Fibroblast of the aortic adventitia (primary cell): ENCODE results near the gene ACBD4. TPM values are rescaled to one million over a fixed set of nuclear protein-coding genes. Genes with fewer than 3 reads are reported as not detected.

Source experiments
- DNase-seq: peaks from one replicate; pipeline ENCODE4 v3.0.0-alpha.2; 2010; ENCODE audit warnings: low read depth
- H3K4me3 ChIP-seq: 2 replicates; pipeline ENCODE4 v1.5.1; 2011; ENCODE audit warnings: low read depth, mild to moderate bottlenecking, control low read depth, low read length, moderate library complexity
- total RNA-seq: library from RNA; depleted of rRNA; stranded (reverse); fragments of >200 nt; gene quantifications from 2 replicates; pipeline ENCODE4 v1.2.3, GENCODE V29; 2012; ENCODE audit warnings: low replicate concordance
- TF ChIP-seq, protein P1 (sequence below): IDR thresholded peaks from 2 replicates; pipeline ENCODE4 v1.5.1; 2011; ENCODE audit warnings: mild to moderate bottlenecking, low read length, control low read depth, inconsistent platforms; ENCODE audit not compliant: insufficient read depth

Gene ACBD4
- total RNA-seq, 1 donor: 7.4 TPM

DNA sequence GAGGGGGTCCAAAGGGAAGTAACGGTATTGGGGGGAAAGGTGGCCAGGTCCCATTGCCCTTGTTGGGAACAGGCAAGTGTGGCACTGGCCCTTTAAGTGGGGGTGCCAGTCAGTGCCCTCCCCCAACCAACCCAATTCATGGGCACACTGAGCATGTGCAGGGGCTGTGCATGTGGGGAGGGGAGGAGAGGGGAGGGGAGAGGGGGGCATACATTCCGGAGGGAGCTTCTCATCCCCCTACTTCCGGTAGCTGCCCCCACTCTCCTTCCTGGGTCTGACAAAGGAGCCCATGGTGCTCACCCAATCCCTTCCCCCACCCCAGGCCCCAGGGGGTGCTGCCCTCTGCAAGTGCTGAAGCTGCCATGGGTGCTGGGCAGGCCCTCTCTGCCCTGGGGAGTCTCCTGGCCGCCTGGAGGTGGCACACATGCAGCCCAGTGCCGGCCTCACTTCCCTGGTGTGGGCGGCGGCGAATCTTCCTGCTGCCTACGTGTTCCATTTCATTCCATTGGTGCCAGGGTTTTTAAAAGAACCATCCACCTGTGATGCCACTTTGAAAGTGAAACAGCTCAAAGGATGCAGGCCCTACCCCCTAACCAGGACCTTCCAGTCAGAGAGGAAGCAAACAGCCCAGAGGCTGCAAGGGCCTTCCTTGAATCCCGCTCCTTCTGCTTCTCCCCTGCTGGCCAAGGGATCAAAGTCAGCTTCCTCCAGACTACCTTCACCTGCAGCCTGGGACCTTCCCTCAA lies 37.2 kb downstream of the ACBD4 start:
- H3K4me3 ChIP-seq: peak overlapping the region; percentile 55
- TF ChIP-seq, protein P1, sequence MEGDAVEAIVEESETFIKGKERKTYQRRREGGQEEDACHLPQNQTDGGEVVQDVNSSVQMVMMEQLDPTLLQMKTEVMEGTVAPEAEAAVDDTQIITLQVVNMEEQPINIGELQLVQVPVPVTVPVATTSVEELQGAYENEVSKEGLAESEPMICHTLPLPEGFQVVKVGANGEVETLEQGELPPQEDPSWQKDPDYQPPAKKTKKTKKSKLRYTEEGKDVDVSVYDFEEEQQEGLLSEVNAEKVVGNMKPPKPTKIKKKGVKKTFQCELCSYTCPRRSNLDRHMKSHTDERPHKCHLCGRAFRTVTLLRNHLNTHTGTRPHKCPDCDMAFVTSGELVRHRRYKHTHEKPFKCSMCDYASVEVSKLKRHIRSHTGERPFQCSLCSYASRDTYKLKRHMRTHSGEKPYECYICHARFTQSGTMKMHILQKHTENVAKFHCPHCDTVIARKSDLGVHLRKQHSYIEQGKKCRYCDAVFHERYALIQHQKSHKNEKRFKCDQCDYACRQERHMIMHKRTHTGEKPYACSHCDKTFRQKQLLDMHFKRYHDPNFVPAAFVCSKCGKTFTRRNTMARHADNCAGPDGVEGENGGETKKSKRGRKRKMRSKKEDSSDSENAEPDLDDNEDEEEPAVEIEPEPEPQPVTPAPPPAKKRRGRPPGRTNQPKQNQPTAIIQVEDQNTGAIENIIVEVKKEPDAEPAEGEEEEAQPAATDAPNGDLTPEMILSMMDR: no peak
- DNase-seq: peak; percentile 49

- DNase-seq: no peak
- H3K4me3 ChIP-seq: no peak overlapping the region
- TF ChIP-seq, protein P1: no peak
These were observed 40.2 kb downstream of the ACBD4 start for GRCh38 chr17:45175759-45176115.

DNA sequence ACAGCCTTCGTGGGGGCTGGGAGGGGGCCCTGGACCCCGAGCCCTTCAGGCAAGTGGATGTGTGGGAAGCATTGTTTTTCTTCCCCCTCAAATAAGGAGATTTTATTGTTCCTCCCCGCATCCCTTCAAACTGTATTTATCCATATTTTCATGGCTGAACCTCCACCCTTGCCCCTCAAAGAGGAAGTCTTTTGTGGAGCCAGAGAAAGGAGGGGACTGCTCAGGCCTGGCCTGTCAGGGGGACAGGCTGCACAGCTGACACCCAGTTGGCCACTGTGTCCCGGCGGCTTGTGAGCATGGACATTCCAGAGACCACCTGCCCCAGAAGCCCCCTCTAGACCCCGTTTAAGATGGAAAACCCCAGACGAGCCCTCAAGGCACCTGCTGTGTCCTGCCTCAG lies 42.1 kb downstream of the ACBD4 start:
- no peak for DNase-seq
- H3K4me3 ChIP-seq: no peak overlapping the region
- TF ChIP-seq, protein P1: no peak

GRCh38 chr17:45184144-45184543 lies 48.7 kb downstream of the ACBD4 start:
- TF ChIP-seq, protein P1: no peak
- DNase-seq: no peak
- H3K4me3 ChIP-seq: no peak overlapping the region

DNA sequence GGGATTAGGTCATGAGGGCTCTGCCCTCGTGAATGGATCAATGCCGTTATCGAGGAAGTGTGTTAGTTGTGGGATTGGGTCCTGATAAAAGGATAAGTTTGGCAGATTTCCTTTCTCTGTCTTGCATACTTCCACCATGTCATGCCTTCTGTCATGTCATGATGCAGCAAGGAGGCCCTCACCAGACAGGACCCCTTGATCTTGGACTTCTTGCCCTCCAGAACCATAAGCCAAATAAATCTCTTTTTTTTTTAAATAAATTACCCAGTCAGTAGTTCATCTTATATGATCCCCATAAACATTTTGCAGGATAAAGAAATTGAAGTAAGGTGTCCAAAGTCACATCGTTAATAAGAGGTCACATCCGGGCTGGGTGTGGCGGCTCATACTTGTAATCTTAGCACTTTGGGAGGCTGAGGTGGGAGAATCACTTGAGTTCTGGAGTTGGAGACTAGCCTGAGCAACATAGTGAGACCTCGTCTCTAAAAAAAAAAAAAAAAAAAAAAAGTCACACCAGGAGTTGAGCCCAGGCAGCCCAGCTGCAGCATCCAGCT lies 51.4 kb downstream of the ACBD4 start:
- no peak overlapping the region for H3K4me3 ChIP-seq
- DNase-seq: no peak
- TF ChIP-seq, protein P1: no peak

DNA sequence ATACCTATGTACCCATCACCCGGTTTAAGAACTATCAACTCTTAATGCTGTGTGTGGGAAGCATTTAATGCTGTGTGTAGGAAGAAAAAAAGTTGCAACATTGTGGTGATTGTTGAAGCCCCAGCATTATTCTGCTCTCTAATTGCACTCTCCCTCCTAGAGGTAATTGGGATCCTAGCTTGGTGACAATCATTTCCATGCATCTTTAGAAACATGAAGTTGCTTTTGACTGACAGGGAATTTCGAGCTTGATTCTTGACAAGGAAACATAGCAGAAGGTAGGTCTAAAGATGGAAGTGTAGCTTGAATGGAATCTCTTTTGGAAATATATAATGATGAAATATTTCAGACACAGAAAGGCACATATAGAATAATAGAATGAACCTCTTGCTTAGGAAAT lies 53.5 kb downstream of the ACBD4 start:
- DNase-seq: no peak
- TF ChIP-seq, protein P1: no peak
- H3K4me3 ChIP-seq: no peak overlapping the region
